Measurements from ENCODE around the gene AQR. TPM values are rescaled to one million over a fixed set of nuclear protein-coding genes. Genes with fewer than 3 reads are reported as not detected.
A peak's percentile ranks its signal among the peaks of the same experiment; 100 is the strongest.

Gene AQR
- total RNA-seq, 1 experiment from 2014 or later = 54.4 TPM

GRCh38 chr15:34854232-34854631 lies 115.3 kb downstream of the AQR start:
- no CpG with 5 or more reads among the region's 2 CpGs for whole genome bisulfite sequencing (ENCODE audit: extremely low coverage, insufficient read length, low lambda C conversion rate)
- H3K9me3 Mint-ChIP-seq = no peaks in the 10 kb centered on the region
- Histone ChIP-seq H3K79me1 (ENCODE audit: insufficient read depth, low read depth, low read length, poor library complexity, severe bottlenecking) (no peaks in the 10 kb centered on the region), H2BK5ac (ENCODE audit: insufficient read length, low read length) (no peak overlapping the region), H3K4me2 (ENCODE audit: insufficient read depth, insufficient read length, low read length) (no peak overlapping the region), H4K8ac (replicated peaks; ENCODE audit: insufficient read length, low read depth, low read length) (no peak overlapping the region), H3K4ac (ENCODE audit: low read depth, low read length) (no peak overlapping the region), H3K9ac (ENCODE audit: extremely low read depth, insufficient read length, low read length) (no peak overlapping the region), H3K23ac (ENCODE audit: insufficient read length, low read depth, low read length) (no peak overlapping the region), H2AFZ (ENCODE audit: low read length) (no peak overlapping the region), H3K27me3 (ENCODE audit: insufficient read depth, low read length) (no peaks in the 10 kb centered on the region), H2BK20ac (ENCODE audit: low read depth, low read length, poor library complexity, severe bottlenecking) (no peak overlapping the region), H4K5ac (ENCODE audit: insufficient read length, low read depth, low read length) (no peak overlapping the region), H4K91ac (ENCODE audit: insufficient read length, low read depth, low read length) (no peak overlapping the region), H3K18ac (ENCODE audit: insufficient read length, low read depth, low read length) (no peak overlapping the region), H3K14ac (ENCODE audit: insufficient read depth, low read length) (no peak overlapping the region), H3K9me3 (ENCODE audit: control insufficient read depth, low read depth, low read length) (no peaks in the 10 kb centered on the region), H3T11ph (ENCODE audit: low read length) (no peak overlapping the region), H3K4me1 (ENCODE audit: insufficient read depth, low read length) (no peaks in the 10 kb centered on the region), H3K27ac (ENCODE audit: insufficient read length, low read depth, low read length) (no peak overlapping the region), H3K79me2 (ENCODE audit: insufficient read depth, low read length) (no peaks in the 10 kb centered on the region), H3K23me2 (ENCODE audit: insufficient read length, low read depth, low read length, poor library complexity, severe bottlenecking) (no peaks in the 10 kb centered on the region), H2BK12ac (ENCODE audit: insufficient read length, low read depth, low read length) (no peak overlapping the region), H4K20me1 (ENCODE audit: control insufficient read depth, insufficient read depth, insufficient read length) (no peaks in the 10 kb centered on the region), H3K56ac (ENCODE audit: insufficient read length, low read depth, low read length) (no peak overlapping the region), H2AK5ac (ENCODE audit: insufficient read length, low read length) (no peak overlapping the region), H2BK120ac (ENCODE audit: low read depth, low read length, poor library complexity, severe bottlenecking) (no peak overlapping the region), H2BK15ac (ENCODE audit: low read depth, low read length) (no peak overlapping the region)
- no peak overlapping the region for H3K4me3 Mint-ChIP-seq
- H3K27me3 Mint-ChIP-seq (ENCODE audit: low read depth) = no peaks in the 10 kb centered on the region
- no peak for TF ChIP-seq CTCF (conservative IDR thresholded peaks at IDR 0.05)
- DNase-seq = no peak
- H3K4me1 Mint-ChIP-seq = no peaks in the 10 kb centered on the region
- peaks cover 3 to 39% (median 19%) of the 10 kb centered on the region in 3 experiments for H3K36me3 Mint-ChIP-seq (ENCODE audit: insufficient read depth in 1 of 3, low read depth in 3 of 3)
- peak overlapping the region in 1 of 3 experiments; percentile 66; a peak in 1 of 7 replicates for H3K27ac Mint-ChIP-seq
